Mesenchymal stem cell (in vitro differentiated cells and primary cell): ENCODE results near the gene NSMF.
"Not testable (repeated sequence)": the region's sequence is repeated elsewhere in the genome, so short reads cannot be mapped to it uniquely, and the experiment has no call there.

Experiments
- DNase-seq: peaks from one replicate; pipeline ENCODE4 v3.0.0-alpha.2; 2013
- H2AFZ ChIP-seq: one replicate; pipeline ENCODE4 v1.6.1; 2013; ENCODE audit warnings: low read depth, mild to moderate bottlenecking, control low read depth, inconsistent platforms, low read length, moderate library complexity
- H2AK5ac ChIP-seq: 2 replicates; pipeline ENCODE4 v1.6.1; 2013; ENCODE audit warnings: low read length, moderate library complexity, mild to moderate bottlenecking, inconsistent platforms; ENCODE audit not compliant: severe bottlenecking
- H2BK120ac ChIP-seq: one replicate; pipeline ENCODE4 v1.6.1; 2013; ENCODE audit warnings: low read depth, mild to moderate bottlenecking, inconsistent platforms, low read length, moderate library complexity
- H2BK12ac ChIP-seq, 2 experiments: one replicate each; pipeline ENCODE4 v1.6.1; 2013; ENCODE audit warnings: inconsistent platforms in 2 of 2, low read length in 2 of 2, mild to moderate bottlenecking in 2 of 2, moderate library complexity in 2 of 2, control low read depth in 1 of 2
- H2BK15ac ChIP-seq: one replicate; pipeline ENCODE4 v1.6.1; 2013; ENCODE audit warnings: mild to moderate bottlenecking, low read depth, inconsistent platforms; ENCODE audit not compliant: poor library complexity, severe bottlenecking
- H2BK5ac ChIP-seq: 2 replicates; pipeline ENCODE4 v1.6.1; 2013; ENCODE audit warnings: low read depth, mild to moderate bottlenecking, low read length, control low read depth, inconsistent platforms; ENCODE audit not compliant: poor library complexity, severe bottlenecking
- H3K14ac ChIP-seq, 2 experiments: one replicate each; pipeline ENCODE4 v1.6.1; 2013; ENCODE audit warnings: inconsistent platforms in 2 of 2, low read length in 2 of 2, control low read depth in 1 of 2, mild to moderate bottlenecking in 1 of 2, moderate library complexity in 1 of 2
- H3K18ac ChIP-seq, 2 experiments: one replicate each; pipeline ENCODE4 v1.6.1; 2013; ENCODE audit warnings: inconsistent platforms in 2 of 2, low read length in 2 of 2, control low read depth in 1 of 2, low read depth in 1 of 2, mild to moderate bottlenecking in 1 of 2
- H3K23ac ChIP-seq, 2 experiments: one replicate each; pipeline ENCODE4 v1.6.1; 2013; ENCODE audit warnings: inconsistent platforms in 2 of 2, low read length in 2 of 2, mild to moderate bottlenecking in 2 of 2, moderate library complexity in 2 of 2, control low read depth in 1 of 2
- H3K27ac ChIP-seq: 2 replicates; pipeline ENCODE4 v1.5.1; 2013; ENCODE audit warnings: mild to moderate bottlenecking, moderate library complexity, low read length, control low read depth, inconsistent platforms; ENCODE audit not compliant: poor library complexity, severe bottlenecking
- H3K27me3 ChIP-seq, 2 experiments: 2 replicates each; pipeline versions ENCODE4 v1.6.1 to v1.7.0; 2013; ENCODE audit warnings: low read length in 2 of 2, mild to moderate bottlenecking in 2 of 2, moderate library complexity in 2 of 2, control low read depth in 1 of 2, inconsistent platforms in 1 of 2; ENCODE audit not compliant: control insufficient read depth in 1 of 2, insufficient read depth in 1 of 2
- H3K36me3 ChIP-seq, 2 experiments: 2 replicates each; pipeline versions ENCODE4 v1.6.1 to v1.7.0; 2013; ENCODE audit warnings: low read length in 2 of 2, control low read depth in 1 of 2, inconsistent platforms in 1 of 2, low read depth in 1 of 2, mild to moderate bottlenecking in 1 of 2; ENCODE audit not compliant: insufficient read depth in 2 of 2, control insufficient read depth in 1 of 2
- H3K4ac ChIP-seq, 2 experiments: one replicate each; pipeline ENCODE4 v1.6.1; 2013; ENCODE audit warnings: inconsistent platforms in 2 of 2, low read length in 2 of 2, mild to moderate bottlenecking in 2 of 2, moderate library complexity in 2 of 2, control low read depth in 1 of 2, low read depth in 1 of 2
- H3K4me1 ChIP-seq: 2 replicates; pipeline ENCODE4 v1.6.1; 2013; ENCODE audit warnings: low read depth, low read length, control low read depth; ENCODE audit not compliant: control insufficient read depth, insufficient read depth
- H3K4me2 ChIP-seq: 2 replicates; pipeline ENCODE4 v1.6.1; 2013; ENCODE audit warnings: low read length, mild to moderate bottlenecking, inconsistent platforms; ENCODE audit not compliant: poor library complexity, severe bottlenecking
- H3K4me3 ChIP-seq, 2 experiments: 2 replicates each; pipeline versions ENCODE4 v1.5.1 to v1.7.0; 2013; ENCODE audit warnings: low read length in 2 of 2, mild to moderate bottlenecking in 2 of 2, control low read depth in 1 of 2, low read depth in 1 of 2; ENCODE audit not compliant: insufficient read depth in 1 of 2
- H3K79me1 ChIP-seq: replicated peaks from 2 replicates; pipeline ENCODE4 v1.6.1; 2013; ENCODE audit warnings: mild to moderate bottlenecking, control low read depth, low read length, inconsistent platforms; ENCODE audit not compliant: poor library complexity, severe bottlenecking
- H3K9ac ChIP-seq: 2 replicates; pipeline ENCODE4 v1.7.0; 2013; ENCODE audit warnings: mild to moderate bottlenecking, low read length, moderate library complexity
- H3K9me3 ChIP-seq: 2 replicates; pipeline ENCODE4 v1.7.0; 2013; ENCODE audit warnings: mild to moderate bottlenecking, low read length; ENCODE audit not compliant: control insufficient read depth
- H4K8ac ChIP-seq: one replicate; pipeline ENCODE4 v1.6.1; 2013; ENCODE audit warnings: inconsistent platforms, mild to moderate bottlenecking, low read length, moderate library complexity
- H4K91ac ChIP-seq: one replicate; pipeline ENCODE4 v1.6.1; 2013; ENCODE audit warnings: mild to moderate bottlenecking, low read length, inconsistent platforms
- WGBS: methylation state at CpG from one replicate; pipeline ENCODE4 v1.1.7; 2013; ENCODE audit warnings: mixed read lengths; 5-methylcytosine and 5-hydroxymethylcytosine counted together

NSMF gene

DNA sequence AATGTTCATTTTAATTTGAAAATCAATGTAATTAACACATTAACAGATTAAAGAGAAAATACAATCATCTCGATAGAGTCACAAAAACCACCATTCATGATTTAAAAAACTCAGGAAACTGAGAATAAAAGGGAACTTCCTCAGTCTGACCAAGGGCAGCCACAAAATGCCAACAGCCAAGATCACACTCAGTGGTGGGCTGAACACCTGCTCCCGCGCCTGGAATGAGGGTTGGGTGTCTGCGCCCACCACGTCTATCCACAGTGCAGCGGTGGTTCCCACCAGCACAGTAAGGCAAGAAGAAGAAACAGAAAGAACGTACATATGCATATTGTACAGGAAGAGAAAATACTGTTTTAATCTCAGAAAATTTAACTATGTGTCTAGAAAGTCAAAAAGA lies 11.7 kb upstream of the NSMF start:
- Histone ChIP-seq H3K79me1 (no peaks in the 10 kb centered on the region), H3K36me3 (no peaks in the 10 kb centered on the region), H3K4me2 (no peak overlapping the region), H4K8ac (no peak overlapping the region), H3K27me3 (no peaks in the 10 kb centered on the region), H2BK12ac (no peak overlapping the region), H3K18ac (no peak overlapping the region), H3K4me1 (no peaks in the 10 kb centered on the region), H3K4ac (no peak overlapping the region), H3K14ac (no peak overlapping the region), H3K9me3 (peaks cover 2% of the 10 kb centered on the region), H3K23ac (no peak overlapping the region), H2AFZ (no peak overlapping the region), H2BK120ac (no peak overlapping the region), H4K91ac (peak overlapping the region; percentile 80), H2BK15ac (no peak overlapping the region), H3K9ac (no peak overlapping the region), H3K27ac (no peak overlapping the region), H2AK5ac (no peak overlapping the region), H3K4me3 (no peak overlapping the region), H2BK5ac (no peak overlapping the region)
- 99% methylated on average over 5 of the region's 7 CpGs for WGBS
- no peak for DNase-seq

DNA sequence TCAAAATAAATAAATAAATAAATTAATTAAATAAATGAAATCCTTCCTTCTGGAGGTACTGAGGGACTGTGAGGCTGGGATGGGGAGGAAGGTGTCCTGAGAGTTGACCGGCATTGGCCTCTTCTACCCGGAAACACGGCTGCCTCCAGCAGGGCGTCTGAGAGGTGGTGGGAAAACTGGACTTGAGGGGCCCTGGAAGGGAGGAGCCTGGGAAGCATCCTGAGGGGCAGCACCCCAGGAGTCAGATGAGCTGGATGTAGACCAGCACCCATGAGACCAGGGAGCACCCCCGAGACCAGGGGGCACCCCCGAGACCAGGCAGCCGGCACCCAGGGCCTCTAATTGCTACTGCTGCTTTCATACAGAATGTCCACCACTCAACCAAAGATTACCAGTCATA lies 8.8 kb upstream of the NSMF start:
- Histone ChIP-seq H4K8ac (no peak overlapping the region), H3K27me3 (peaks cover 0 to 2% of the 10 kb centered on the region in 2 experiments), H2AK5ac (no peak overlapping the region), H2BK120ac (no peak overlapping the region), H3K18ac (no peak overlapping the region), H2BK15ac (no peak overlapping the region), H4K91ac (no peak overlapping the region), H2BK5ac (no peak overlapping the region), H3K4me1 (no peaks in the 10 kb centered on the region), H3K23ac (no peak overlapping the region), H3K4me3 (no peak overlapping the region), H3K9ac (no peak overlapping the region), H3K79me1 (no peaks in the 10 kb centered on the region), H3K9me3 (no peaks in the 10 kb centered on the region), H3K27ac (no peak overlapping the region), H3K36me3 (peaks cover 0 to under 1% of the 10 kb centered on the region in 2 experiments), H3K4me2 (no peak overlapping the region), H3K14ac (no peak overlapping the region), H2BK12ac (no peak overlapping the region), H2AFZ (no peak overlapping the region), H3K4ac (no peak overlapping the region)
- DNase-seq: no peak
- WGBS: 93% methylated on average over 7 of the region's 7 CpGs

DNA sequence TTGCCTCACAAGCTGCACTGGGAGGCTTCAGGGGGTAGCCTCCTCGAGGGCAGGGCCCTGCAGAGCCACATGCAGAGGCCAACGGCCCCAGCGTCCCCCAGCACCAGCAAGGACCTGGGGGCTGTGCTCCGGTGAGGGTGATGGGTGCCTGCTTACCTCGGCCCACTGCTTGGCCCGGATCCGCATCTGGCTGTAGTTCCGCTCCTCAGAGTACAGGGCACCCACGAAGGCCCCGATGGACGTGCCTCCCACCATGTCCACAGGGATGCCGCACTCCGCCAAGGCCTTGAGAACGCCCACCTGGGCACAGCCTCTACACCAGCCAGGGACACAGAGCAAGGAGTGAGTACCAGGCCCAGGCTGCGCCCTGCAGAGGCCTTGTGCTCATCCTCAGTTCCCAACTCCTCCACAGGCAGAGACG lies 8.0 kb upstream of the NSMF start:
- Histone ChIP-seq H3K4me2 (no peak overlapping the region), H3K14ac (no peak overlapping the region), H3K79me1 (no peaks in the 10 kb centered on the region), H2AK5ac (no peak overlapping the region), H3K18ac (no peak overlapping the region), H4K8ac (no peak overlapping the region), H3K23ac (no peak overlapping the region), H3K4me1 (no peaks in the 10 kb centered on the region), H3K9me3 (no peaks in the 10 kb centered on the region), H2BK12ac (no peak overlapping the region), H2BK5ac (no peak overlapping the region), H2BK120ac (no peak overlapping the region), H4K91ac (no peak overlapping the region), H3K9ac (no peak overlapping the region), H3K36me3 (peaks cover 0 to 6% of the 10 kb centered on the region in 2 experiments), H2AFZ (no peak overlapping the region), H3K27me3 (peaks cover 0 to 2% of the 10 kb centered on the region in 2 experiments), H3K4ac (no peak overlapping the region), H2BK15ac (no peak overlapping the region), H3K4me3 (no peak overlapping the region), H3K27ac (no peak overlapping the region)
- DNase-seq: no peak
- 91% methylated on average over 16 of the region's 16 CpGs for WGBS

DNA sequence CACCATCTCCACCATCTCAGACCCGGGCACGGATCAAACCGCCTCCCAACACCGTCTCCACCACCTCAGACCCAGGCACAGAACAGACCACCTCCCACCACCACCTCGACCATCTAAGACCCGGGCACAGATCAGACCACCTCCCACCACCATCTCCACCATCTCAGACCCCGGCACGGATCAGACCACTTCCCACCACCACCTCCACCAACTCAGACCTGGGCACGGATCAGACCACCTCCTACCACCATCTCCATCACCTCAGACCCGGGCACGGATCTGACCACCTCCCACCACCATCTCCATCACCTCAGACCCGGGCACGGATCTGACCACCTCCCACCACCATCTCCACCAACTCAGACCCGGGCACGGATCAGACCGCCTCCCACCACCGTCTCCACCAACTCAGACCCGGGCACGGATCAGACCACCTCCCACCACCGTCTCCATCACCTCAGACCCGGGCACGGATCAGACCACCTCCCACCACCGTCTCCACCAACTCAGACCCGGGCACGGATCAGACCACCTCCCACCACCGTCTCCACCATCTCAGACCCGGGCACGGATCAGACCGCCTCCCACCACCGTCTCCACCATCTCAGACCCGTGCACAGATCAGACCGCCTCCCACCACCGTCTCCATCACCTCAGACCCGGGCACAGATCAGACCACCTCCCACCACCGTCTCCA lies 7.4 kb upstream of the NSMF start:
- not testable (repeated sequence) for DNase-seq, H3K9ac ChIP-seq, H3K18ac ChIP-seq, H3K4me1 ChIP-seq, H3K4ac ChIP-seq, H4K8ac ChIP-seq, H2BK15ac ChIP-seq, H3K4me2 ChIP-seq, H3K9me3 ChIP-seq, H3K4me3 ChIP-seq, H3K27ac ChIP-seq, H3K79me1 ChIP-seq, H3K27me3 ChIP-seq, H2BK5ac ChIP-seq, H3K23ac ChIP-seq, H2AFZ ChIP-seq, H2BK12ac ChIP-seq, H3K36me3 ChIP-seq, H2BK120ac ChIP-seq, H2AK5ac ChIP-seq, H4K91ac ChIP-seq, H3K14ac ChIP-seq
- 89% methylated on average over 35 of the region's 35 CpGs for WGBS
